GM12891 (cell line): ENCODE results near the gene STARD13.

Source experiments
- PAX5 ChIP-seq: IDR thresholded peaks from 2 replicates; pipeline ENCODE4 v1.6.1; 2011; ENCODE audit warnings: low read length, moderate library complexity, mild to moderate bottlenecking; ENCODE audit not compliant: insufficient read depth, severe bottlenecking
- POLR2A ChIP-seq: IDR thresholded peaks from 2 replicates; pipeline ENCODE4 v1.6.1; 2011; ENCODE audit warnings: low read depth, low read length, control low read depth
- POLR2AphosphoS5 ChIP-seq: IDR thresholded peaks from 2 replicates; pipeline ENCODE4 v1.6.1; 2011; ENCODE audit warnings: low read depth, low read length, control low read depth
- POU2F2 ChIP-seq: IDR thresholded peaks from 2 replicates; pipeline ENCODE4 v1.6.1; 2011; ENCODE audit warnings: low read depth, mild to moderate bottlenecking, control low read depth, low read length, moderate library complexity
- SPI1 ChIP-seq: IDR thresholded peaks from 2 replicates; pipeline ENCODE4 v1.6.1; 2011; ENCODE audit warnings: low read depth, low read length, control low read depth
- TAF1 ChIP-seq: IDR thresholded peaks from 2 replicates; pipeline ENCODE4 v1.6.1; 2011; ENCODE audit warnings: low read depth, low read length, control low read depth

- TF ChIP-seq POLR2A: no peak
- TF ChIP-seq POLR2AphosphoS5: no peak
- TF ChIP-seq TAF1: no peak
- no peak for TF ChIP-seq PAX5
- TF ChIP-seq SPI1: no peak
- TF ChIP-seq POU2F2: no peak
These were observed 12.9 kb downstream of the STARD13 start for GRCh38 chr13:33272531-33273124.
